HUES48 (cell line): ENCODE data around the gene TBC1D10A.

Experiments used
- H3K27ac ChIP-seq: one replicate; pipeline ENCODE4 v1.7.0; 2013; ENCODE audit warnings: low read depth, low read length, inconsistent platforms
- H3K27me3 ChIP-seq: 2 replicates; pipeline ENCODE4 v1.6.1; 2013; ENCODE audit warnings: mild to moderate bottlenecking, low read length; ENCODE audit not compliant: control insufficient read depth, insufficient read depth
- H3K36me3 ChIP-seq: 2 replicates; pipeline ENCODE4 v1.6.1; 2013; ENCODE audit warnings: low read length; ENCODE audit not compliant: control insufficient read depth, insufficient read depth
- H3K4me1 ChIP-seq: 2 replicates; pipeline ENCODE4 v1.6.1; 2013; ENCODE audit warnings: mild to moderate bottlenecking, low read length; ENCODE audit not compliant: control insufficient read depth, insufficient read depth
- H3K4me3 ChIP-seq: 2 replicates; pipeline ENCODE4 v1.5.1; 2013; ENCODE audit warnings: mild to moderate bottlenecking, low read depth, low read length
- H3K9ac ChIP-seq: 2 replicates; pipeline ENCODE4 v1.6.1; 2013; ENCODE audit warnings: mild to moderate bottlenecking, low read depth, low read length, moderate library complexity
- H3K9me3 ChIP-seq: 2 replicates; pipeline ENCODE4 v1.6.1; 2013; ENCODE audit warnings: low read length; ENCODE audit not compliant: control insufficient read depth, insufficient read depth

The TBC1D10A gene

DNA sequence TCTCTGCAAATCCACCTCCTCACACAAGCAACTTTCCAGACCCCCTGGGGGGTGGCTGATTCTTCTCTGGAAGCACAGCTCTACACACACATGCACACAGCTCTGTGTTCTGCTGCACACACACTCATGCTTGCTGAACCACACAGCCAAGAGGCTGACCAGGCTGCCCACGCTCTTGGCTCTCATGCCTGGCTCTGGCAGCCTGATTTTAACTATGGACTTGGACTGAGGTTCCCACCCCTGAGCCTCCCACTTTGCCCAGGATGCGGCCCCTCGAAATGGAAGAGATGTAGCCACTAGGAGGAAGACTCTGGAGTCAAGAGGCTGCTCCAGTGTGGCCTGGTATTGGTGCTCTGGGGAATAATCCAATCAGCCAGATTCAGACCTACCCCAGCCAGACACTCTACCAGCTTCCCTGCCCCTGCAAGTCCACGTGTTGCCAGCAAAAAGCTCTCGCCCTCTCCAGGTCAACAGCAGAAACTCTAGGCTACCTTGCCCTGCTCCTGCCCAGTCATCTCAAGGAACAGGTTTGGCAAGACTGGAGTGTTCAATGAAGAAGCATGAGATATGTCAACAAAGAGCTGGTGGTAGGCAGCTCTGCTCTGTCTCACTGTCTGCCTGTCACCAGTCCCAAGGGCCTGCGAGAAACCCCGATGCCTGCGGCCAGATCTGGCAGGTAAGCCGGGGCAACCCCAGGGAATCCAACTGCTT is 28.6 kb downstream of the TBC1D10A start:
- Histone ChIP-seq H3K4me3 (no peak overlapping the region), H3K9ac (no peak overlapping the region), H3K9me3 (no peaks in the 10 kb centered on the region), H3K27ac (no peak overlapping the region), H3K36me3 (peaks cover 2% of the 10 kb centered on the region; the same call in 1 of the 2 replicates), H3K4me1 (no peaks in the 10 kb centered on the region), H3K27me3 (no peaks in the 10 kb centered on the region)

DNA sequence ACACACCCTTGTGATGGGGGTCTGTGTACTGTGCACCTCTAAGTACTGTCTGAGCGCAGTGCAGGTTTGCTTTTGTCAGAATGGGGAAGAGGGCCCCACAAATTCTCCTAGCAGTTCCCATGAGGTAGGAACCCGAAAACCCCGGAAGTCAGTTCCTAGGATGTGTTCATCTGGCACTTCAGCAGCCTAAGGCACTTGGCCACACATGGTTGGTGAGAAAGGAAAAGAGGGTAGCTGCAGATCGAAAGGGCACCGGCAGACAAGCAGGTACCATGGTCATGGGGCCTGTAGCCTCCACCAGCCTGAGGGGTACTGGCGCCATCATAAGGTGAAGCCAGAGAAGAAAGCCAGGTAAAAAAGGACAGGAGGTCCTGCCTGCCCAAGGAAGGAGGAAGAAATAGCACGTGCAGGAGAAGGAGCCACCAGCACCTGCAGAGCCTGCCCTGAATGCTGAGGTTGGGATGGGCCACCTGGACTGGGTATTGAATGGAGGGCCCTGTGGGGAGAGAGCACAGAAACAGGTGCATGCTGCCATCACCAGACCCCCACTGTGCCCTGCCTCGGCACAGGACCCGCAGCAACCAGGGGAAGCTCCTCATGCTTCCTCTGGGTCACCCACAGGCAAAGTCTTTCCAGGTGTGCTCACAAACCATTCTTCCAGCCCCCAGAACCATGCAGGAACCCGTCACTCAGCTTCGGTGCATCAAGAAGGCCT is 29.3 kb downstream of the TBC1D10A start:
- no peak overlapping the region for H3K27ac ChIP-seq
- H3K36me3 ChIP-seq = peaks cover 6% of the 10 kb centered on the region; the same call in 1 of the 2 replicates

DNA sequence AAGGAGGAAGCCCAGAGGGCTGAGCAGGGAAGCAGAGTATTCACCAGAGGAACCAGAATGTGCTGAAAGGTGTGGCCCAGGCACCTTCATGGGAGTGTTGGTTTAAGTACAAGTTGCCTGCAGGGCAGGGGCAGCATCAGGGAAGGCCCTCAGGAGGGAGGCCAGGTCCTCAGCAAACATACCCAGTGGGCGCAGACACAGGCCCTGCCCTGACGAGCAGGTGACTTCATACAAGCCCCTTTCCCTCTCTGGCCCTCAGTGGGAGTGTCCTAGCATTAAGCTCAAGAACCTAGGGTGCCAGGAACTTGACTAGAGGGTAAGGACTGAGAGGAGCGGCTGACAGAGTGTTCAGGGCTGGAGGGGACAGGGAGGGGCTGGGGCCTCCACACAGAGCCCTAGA is 29.9 kb downstream of the TBC1D10A start:
- Histone ChIP-seq H3K9ac (no peak overlapping the region), H3K4me3 (no peak overlapping the region), H3K4me1 (no peaks in the 10 kb centered on the region), H3K36me3 (peaks cover 12% of the 10 kb centered on the region; the same call in 1 of the 2 replicates), H3K27ac (no peak overlapping the region), H3K9me3 (no peaks in the 10 kb centered on the region), H3K27me3 (no peaks in the 10 kb centered on the region)

More for the DNA sequence above, 29.3 kb downstream of the TBC1D10A start:
- Histone ChIP-seq H3K4me3 (no peak overlapping the region), H3K9ac (no peak overlapping the region), H3K9me3 (no peaks in the 10 kb centered on the region), H3K4me1 (no peaks in the 10 kb centered on the region), H3K27me3 (no peaks in the 10 kb centered on the region)

DNA sequence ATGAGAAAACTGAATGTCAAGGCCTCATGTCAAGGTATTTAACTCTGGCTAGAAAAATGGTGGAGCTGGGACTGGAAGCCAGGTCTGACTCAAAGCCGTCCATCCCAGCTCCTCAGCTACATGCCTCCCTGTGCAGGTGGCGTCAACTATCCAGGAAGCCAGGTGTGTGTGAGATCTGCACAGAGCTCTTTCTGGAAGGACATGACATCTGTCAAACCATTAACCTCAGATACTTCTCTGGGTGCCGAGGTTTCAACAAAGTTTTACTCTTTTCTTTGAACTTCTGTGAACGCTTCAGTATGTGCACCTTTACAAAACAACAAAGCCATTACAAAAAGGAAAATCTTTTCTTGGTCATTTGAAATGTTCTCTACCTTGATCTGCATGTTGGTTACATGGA is 30.4 kb downstream of the TBC1D10A start:
- Histone ChIP-seq H3K27ac (no peak overlapping the region), H3K36me3 (peaks cover 12% of the 10 kb centered on the region; the same call in 1 of the 2 replicates), H3K27me3 (no peaks in the 10 kb centered on the region), H3K9me3 (no peaks in the 10 kb centered on the region), H3K4me1 (no peaks in the 10 kb centered on the region), H3K9ac (no peak overlapping the region), H3K4me3 (no peak overlapping the region)

DNA sequence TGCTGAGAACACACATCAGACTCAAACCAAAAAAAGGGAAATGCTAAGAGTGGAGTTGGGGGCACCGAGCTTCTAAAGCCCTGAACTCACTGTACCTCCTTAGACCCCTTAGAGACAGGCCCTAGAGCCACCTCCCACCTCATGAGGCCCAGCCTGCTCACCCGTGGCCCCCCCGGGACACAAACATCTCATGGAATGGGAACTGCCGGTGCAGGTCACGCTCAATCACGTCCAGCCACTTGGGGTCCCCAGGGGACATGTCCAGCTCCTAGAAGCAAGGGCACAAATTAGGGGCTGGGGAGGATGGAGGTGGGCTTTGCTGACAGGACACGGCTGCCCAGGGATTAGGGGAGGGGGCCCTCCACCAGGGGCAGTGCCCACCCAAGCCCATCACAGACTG is 31.2 kb downstream of the TBC1D10A start:
- Histone ChIP-seq H3K4me1 (peaks cover under 1% of the 10 kb centered on the region; the same call in 1 of the 2 replicates), H3K36me3 (peaks cover 12% of the 10 kb centered on the region; the same call in 1 of the 2 replicates), H3K27ac (no peak overlapping the region)

DNA sequence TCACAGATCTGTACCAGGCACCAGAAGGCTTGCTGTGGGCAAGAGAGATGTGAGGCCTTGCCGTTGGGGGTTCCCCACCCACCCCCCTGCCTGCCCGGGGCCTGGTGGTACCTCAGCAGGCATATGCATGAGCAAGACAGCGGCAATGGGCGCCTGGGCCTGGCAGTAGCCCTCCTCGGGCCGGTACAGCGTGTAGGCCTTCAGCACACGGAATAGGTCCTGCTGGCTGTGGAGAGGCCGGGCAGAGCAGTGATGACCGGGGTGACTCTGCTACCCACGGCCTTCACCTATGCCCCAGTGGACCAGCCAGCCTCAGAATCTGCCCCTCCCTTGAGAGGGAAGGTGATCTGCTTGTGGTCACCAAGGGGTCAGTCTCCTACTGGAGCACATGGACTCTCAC is 31.9 kb downstream of the TBC1D10A start:
- Histone ChIP-seq H3K36me3 (peaks cover 12% of the 10 kb centered on the region; the same call in 1 of the 2 replicates), H3K4me3 (no peak overlapping the region), H3K27me3 (no peaks in the 10 kb centered on the region), H3K27ac (no peak overlapping the region), H3K9ac (no peak overlapping the region), H3K4me1 (peaks cover 8% of the 10 kb centered on the region), H3K9me3 (no peaks in the 10 kb centered on the region)

More for the DNA sequence above, 31.2 kb downstream of the TBC1D10A start:
- Histone ChIP-seq H3K4me3 (no peak overlapping the region), H3K9ac (no peak overlapping the region), H3K9me3 (no peaks in the 10 kb centered on the region), H3K27me3 (no peaks in the 10 kb centered on the region)

DNA sequence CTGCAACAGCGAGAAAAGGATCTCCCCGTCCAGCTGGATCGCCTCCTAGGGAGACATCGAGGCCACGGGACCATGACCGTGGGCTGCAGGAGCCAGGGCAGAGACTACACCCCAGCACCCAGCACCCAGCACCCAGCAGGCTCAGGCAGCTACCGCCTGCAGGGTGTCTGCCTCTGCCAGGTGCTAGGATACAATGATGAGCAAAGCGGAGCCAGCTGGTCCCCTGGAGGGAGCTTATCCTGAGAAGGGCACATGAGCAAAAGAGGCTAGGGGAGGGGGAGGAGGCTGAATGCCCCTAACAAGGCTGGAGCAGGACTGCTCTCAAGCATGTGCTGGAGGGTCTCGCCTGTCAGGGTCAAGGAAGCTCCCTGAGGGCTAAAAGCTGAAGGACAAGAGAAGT is 32.7 kb downstream of the TBC1D10A start:
- Histone ChIP-seq H3K4me1 (peaks cover 9% of the 10 kb centered on the region), H3K9me3 (no peaks in the 10 kb centered on the region), H3K9ac (no peak overlapping the region), H3K4me3 (no peak overlapping the region), H3K27ac (no peak overlapping the region), H3K27me3 (no peaks in the 10 kb centered on the region), H3K36me3 (peaks cover 12% of the 10 kb centered on the region; the same call in 1 of the 2 replicates)

DNA sequence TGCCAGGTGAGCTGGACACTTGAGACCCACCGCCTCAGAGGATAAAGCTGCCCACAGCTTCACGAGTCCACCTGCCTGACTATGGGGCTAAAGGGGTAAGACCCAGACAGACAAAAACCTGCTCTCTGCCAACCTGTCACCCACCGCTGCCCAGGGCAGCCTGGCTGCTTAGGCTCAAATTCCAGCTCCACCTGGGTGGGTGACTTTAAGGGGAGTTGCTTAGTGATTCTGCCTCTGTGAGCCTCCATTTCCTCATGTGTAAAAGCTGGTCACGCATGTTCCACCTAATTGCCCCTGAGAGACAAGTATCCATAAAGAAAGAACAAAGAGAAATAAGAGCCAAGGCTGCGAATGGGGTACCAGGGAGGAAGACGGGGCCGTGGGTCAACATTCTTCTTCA is 33.7 kb downstream of the TBC1D10A start:
- no peak overlapping the region for H3K9ac ChIP-seq
- H3K27ac ChIP-seq = no peak overlapping the region
- peaks cover 12% of the 10 kb centered on the region; the same call in 1 of the 2 replicates for H3K36me3 ChIP-seq
- H3K4me1 ChIP-seq = peaks cover 18% of the 10 kb centered on the region
- H3K27me3 ChIP-seq = no peaks in the 10 kb centered on the region
- no peaks in the 10 kb centered on the region for H3K9me3 ChIP-seq
- H3K4me3 ChIP-seq = no peak overlapping the region

DNA sequence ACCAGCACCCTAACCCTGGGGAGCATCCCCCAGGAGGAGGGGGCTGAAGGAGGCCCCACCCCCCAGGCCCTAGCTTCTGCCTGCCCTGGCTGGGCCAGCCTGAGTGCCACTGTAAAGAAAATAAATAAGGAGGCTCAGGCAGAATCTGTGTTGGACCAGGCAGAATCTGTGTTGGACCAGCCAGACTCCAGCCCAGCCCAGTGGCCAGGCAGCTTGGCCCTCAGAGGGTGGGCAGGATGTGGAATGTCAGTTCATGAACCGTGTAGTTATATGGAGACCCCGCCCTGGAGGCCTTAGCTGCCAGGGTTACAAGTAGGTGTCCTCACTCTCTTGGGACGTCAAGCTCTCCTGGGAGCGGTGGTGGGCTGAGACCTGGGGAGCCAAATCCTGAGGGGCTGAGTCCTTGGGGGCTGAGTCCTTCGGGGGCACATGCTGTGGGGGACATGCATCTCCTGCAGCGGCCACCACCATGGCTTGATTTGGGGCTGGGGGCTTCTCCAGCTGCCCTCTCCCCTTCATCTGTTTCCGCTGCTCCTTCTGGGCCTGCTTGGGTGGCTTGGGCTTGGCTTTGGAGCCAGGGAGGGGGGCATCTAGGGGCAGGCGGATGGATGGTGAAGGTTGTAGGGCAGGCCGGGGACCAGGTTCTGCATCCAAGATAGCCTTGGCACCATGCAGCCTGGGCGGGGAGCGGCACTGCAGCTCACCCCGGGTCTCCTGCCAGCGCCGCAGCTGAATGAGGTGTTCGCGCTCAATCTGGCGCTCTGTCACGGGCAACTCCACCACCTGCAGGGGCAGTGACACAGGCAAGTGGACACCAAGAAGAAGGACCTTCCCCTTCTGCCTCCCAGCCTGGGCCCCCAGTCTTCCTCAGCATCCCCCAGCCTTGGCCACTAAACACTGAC is 34.4 kb downstream of the TBC1D10A start:
- Histone ChIP-seq H3K4me1 (peaks cover 18% of the 10 kb centered on the region), H3K27ac (no peak overlapping the region), H3K27me3 (no peaks in the 10 kb centered on the region), H3K9me3 (no peaks in the 10 kb centered on the region), H3K9ac (no peak overlapping the region), H3K36me3 (peaks cover 12% of the 10 kb centered on the region; the same call in 1 of the 2 replicates), H3K4me3 (no peak overlapping the region)

DNA sequence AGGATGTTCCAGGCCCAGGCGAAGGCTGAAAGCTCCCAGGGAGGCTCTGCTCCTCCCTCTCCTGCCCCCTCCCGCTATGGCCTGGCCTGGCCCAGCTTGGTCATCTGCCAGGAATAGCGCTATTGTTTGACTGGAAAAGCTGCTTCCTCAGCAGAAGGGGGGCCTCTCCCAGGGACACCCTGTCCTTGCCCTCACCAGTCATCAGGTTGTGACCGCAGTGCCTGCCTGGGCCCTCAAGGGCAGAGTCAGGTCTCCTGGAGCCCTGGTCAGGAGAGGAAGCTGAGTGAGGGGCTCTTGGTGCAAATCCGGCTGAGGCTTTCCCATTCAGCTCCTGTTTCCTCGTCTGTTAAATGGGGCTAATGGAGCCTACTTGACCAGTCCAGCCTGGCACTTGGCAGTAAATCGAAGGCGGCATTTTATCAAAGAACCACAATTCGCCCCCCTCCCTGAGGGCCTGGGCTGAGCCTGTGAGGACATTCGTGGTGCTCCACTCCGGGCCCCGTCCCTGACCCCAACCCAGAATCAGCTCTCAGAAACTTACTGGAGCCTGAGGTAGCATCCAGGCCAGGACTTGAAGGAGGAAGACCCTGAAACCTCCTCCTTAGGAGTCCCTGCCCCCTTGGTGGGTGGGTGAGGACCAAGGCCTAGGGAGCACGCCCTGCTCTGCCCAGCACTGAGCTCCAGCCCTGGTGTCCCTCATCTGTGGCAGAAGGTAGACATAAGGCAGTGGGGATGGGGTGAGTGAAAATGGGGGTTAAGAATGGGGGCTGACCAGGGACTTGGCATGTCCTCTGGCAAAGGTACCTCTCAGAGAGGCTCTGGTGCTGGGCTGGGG is 35.5 kb downstream of the TBC1D10A start:
- Histone ChIP-seq H3K9ac (no peak overlapping the region), H3K36me3 (peaks cover 12% of the 10 kb centered on the region; the same call in 1 of the 2 replicates), H3K4me3 (no peak overlapping the region), H3K4me1 (peaks cover 18% of the 10 kb centered on the region), H3K27ac (no peak overlapping the region), H3K27me3 (no peaks in the 10 kb centered on the region), H3K9me3 (no peaks in the 10 kb centered on the region)
